Karpas-422 (cell line): ENCODE data around the gene FOXE3. TPM values are rescaled to one million over a fixed set of nuclear protein-coding genes. Genes with fewer than 3 reads are reported as not detected.
A peak's percentile ranks its signal among the peaks of the same experiment; 100 is the strongest.

ENCODE experiments used
- DNase-seq: peaks from one replicate; pipeline ENCODE4 v3.0.0-alpha.2; 2015
- H2AFZ ChIP-seq: fragments of 200-600 bp; sonication (generic); 2 replicates; pipeline ENCODE4 v1.6.1; 2014; ENCODE audit warnings: antibody characterized with exemption, low read length, mixed read lengths
- H3K27ac ChIP-seq: fragments of 200-600 bp; sonication (generic); 2 replicates; pipeline ENCODE4 v1.5.1; 2014; ENCODE audit warnings: mild to moderate bottlenecking, low read length, moderate library complexity
- H3K27me3 ChIP-seq: fragments of 200-600 bp; sonication (generic); 2 replicates; pipeline ENCODE4 v1.6.1; 2014; ENCODE audit warnings: low read length, mixed read lengths
- H3K36me3 ChIP-seq: fragments of 200-600 bp; sonication (generic); 2 replicates; pipeline ENCODE4 v1.6.1; 2014; ENCODE audit warnings: low read length, mixed read lengths; ENCODE audit not compliant: insufficient read depth
- H3K4me1 ChIP-seq: fragments of 200-600 bp; sonication (generic); 2 replicates; pipeline ENCODE4 v1.6.1; 2014; ENCODE audit warnings: mild to moderate bottlenecking, low read length, mixed read lengths
- H3K4me2 ChIP-seq: fragments of 200-600 bp; sonication (generic); 2 replicates; pipeline ENCODE4 v1.6.1; 2014; ENCODE audit warnings: low read length, low read depth, mild to moderate bottlenecking; ENCODE audit not compliant: poor library complexity, severe bottlenecking
- H3K4me3 ChIP-seq: fragments of 200-600 bp; sonication (generic); 2 replicates; pipeline ENCODE4 v1.5.1; 2014; ENCODE audit warnings: mild to moderate bottlenecking, antibody characterized with exemption, low read length, mixed read lengths
- H3K79me2 ChIP-seq: fragments of 200-600 bp; sonication (generic); 2 replicates; pipeline ENCODE4 v1.6.1; 2014; ENCODE audit warnings: mild to moderate bottlenecking, low read length, mixed read lengths
- H3K9ac ChIP-seq: fragments of 200-600 bp; sonication (generic); 2 replicates; pipeline ENCODE4 v1.6.0; 2014; ENCODE audit warnings: low read length
- H3K9me2 ChIP-seq: fragments of 200-600 bp; sonication (generic), shearing (Covaris generic); replicated peaks from 2 replicates; pipeline ENCODE4 v1.6.0; 2014; ENCODE audit warnings: mild to moderate bottlenecking, low read length, moderate library complexity; ENCODE audit not compliant: insufficient read depth
- H3K9me3 ChIP-seq: fragments of 300-700, 200-600 bp; sonication (generic); 2 replicates; pipeline ENCODE4 v1.6.1; 2014; ENCODE audit warnings: low read length, mixed read lengths
- H4K20me1 ChIP-seq: fragments of 200-600 bp; sonication (generic); 2 replicates; pipeline ENCODE4 v1.6.1; 2014; ENCODE audit warnings: mild to moderate bottlenecking, antibody characterized with exemption, low read length, low read depth; ENCODE audit not compliant: insufficient read depth
- total RNA-seq: library from RNA; depleted of rRNA; stranded (reverse); fragments of >200 nt; shearing (Covaris generic); gene quantifications from 2 replicates; pipeline ENCODE4 v1.2.3, GENCODE V29; 2014; ENCODE audit warnings: low replicate concordance

The FOXE3 gene
- total RNA-seq, 1 experiment from 2014 or later: not detected

DNA sequence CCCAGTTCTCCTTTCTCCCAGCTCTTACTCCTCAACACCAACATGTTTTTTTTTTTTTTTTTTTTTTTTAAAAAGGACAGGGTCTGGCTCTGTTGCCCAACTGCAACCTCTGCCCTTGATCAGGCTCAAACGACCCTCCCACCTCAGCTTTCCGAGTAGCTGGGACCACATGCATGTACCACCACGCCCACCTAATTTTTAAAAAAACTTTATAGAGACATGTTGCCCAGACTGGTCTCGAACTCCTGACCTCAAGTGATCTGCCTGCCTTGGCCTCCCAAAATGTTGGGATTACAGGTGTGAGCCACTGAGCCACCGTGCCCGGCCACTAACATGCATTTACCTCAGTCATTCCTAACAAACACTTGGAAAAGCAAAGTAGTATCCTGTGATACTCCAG, 31.1 kb upstream of the FOXE3 start:
- H3K4me2 ChIP-seq: no peak overlapping the region
- H3K4me3 ChIP-seq: no peak overlapping the region
- DNase-seq: no peak
- no peaks in the 10 kb centered on the region for H3K79me2 ChIP-seq
- no peaks in the 10 kb centered on the region for H3K9me3 ChIP-seq
- H3K9ac ChIP-seq: no peak overlapping the region
- H3K27me3 ChIP-seq: no peaks in the 10 kb centered on the region
- H4K20me1 ChIP-seq: no peaks in the 10 kb centered on the region
- peaks cover 4% of the 10 kb centered on the region; the same call in 1 of the 2 replicates for H3K36me3 ChIP-seq
- H2AFZ ChIP-seq: no peak overlapping the region
- no peaks in the 10 kb centered on the region for H3K4me1 ChIP-seq
- no peaks in the 10 kb centered on the region for H3K9me2 ChIP-seq
- no peak overlapping the region for H3K27ac ChIP-seq

DNA sequence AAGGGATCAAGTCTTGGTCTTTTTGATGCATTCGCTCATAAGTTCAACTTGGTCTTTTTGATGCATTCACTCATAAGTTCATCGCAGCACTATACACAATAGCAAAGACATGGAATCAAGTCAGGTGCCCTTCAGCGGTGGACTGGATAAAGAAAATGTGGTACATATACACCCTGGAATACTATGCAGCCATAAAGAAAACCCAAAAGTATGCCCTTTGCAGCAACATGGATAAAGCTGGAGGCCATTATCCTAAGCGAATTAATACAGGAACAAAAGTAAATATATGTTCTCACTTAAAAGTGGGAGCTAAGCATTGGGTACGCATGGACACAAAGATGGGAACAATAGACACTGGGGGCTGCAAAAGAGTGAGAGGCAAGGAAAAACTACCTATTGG, 29.8 kb upstream of the FOXE3 start:
- Histone ChIP-seq H3K27me3 (no peaks in the 10 kb centered on the region), H3K4me1 (peaks cover 8% of the 10 kb centered on the region), H3K9me2 (no peaks in the 10 kb centered on the region), H3K9me3 (no peaks in the 10 kb centered on the region), H3K4me3 (no peak overlapping the region), H3K79me2 (no peaks in the 10 kb centered on the region), H3K9ac (no peak overlapping the region), H2AFZ (no peak overlapping the region), H4K20me1 (no peaks in the 10 kb centered on the region), H3K27ac (no peak overlapping the region), H3K4me2 (no peak overlapping the region), H3K36me3 (no peaks in the 10 kb centered on the region)
- no peak for DNase-seq

DNA sequence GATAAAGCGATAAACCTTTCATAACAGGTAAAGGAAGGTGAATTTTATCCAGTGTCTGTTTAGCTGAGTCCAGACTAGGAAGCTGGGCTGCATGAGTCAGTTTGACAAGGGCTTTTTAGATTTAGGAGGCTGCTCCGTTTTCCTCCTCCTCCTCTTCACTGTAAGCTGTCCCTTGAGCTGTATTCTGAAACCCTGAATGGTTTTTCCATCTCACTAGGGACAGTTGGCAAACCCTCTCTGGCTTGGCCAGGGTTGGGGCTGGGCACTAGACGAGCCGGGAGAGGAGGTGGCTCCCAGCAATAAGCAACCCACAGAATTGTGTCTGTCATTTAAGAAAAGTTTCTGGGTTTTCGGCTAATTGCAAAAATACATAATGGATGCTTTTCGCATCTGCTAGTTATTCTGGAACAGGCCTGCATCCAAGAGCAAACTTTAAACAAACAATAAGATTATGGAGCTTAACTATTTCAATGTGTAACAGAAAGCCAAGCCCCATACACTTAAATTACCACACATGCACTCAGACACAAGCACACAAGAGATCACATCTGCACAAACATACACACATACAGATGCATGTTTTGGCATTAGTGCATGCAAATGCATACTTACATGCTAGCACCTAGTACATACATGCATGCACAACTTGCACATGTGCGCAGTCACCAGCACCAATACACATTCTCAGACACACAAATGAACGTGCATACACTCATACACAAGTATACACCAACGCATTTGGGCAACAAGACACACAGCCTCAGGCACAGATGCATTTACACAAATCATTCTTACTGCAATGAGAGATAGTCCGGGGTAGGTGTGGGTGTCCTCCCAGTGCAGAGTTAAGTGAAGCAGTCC, 27.8 kb upstream of the FOXE3 start:
- no peaks in the 10 kb centered on the region for H3K79me2 ChIP-seq
- no peak overlapping the region for H3K27ac ChIP-seq
- no peak for DNase-seq
- no peak overlapping the region for H3K4me3 ChIP-seq
- H3K4me2 ChIP-seq: no peak overlapping the region
- H3K9ac ChIP-seq: no peak overlapping the region
- no peaks in the 10 kb centered on the region for H3K27me3 ChIP-seq
- no peaks in the 10 kb centered on the region for H4K20me1 ChIP-seq
- no peak overlapping the region for H2AFZ ChIP-seq
- no peaks in the 10 kb centered on the region for H3K36me3 ChIP-seq
- H3K4me1 ChIP-seq: peaks cover 9% of the 10 kb centered on the region
- H3K9me2 ChIP-seq: no peaks in the 10 kb centered on the region
- no peaks in the 10 kb centered on the region for H3K9me3 ChIP-seq

DNA sequence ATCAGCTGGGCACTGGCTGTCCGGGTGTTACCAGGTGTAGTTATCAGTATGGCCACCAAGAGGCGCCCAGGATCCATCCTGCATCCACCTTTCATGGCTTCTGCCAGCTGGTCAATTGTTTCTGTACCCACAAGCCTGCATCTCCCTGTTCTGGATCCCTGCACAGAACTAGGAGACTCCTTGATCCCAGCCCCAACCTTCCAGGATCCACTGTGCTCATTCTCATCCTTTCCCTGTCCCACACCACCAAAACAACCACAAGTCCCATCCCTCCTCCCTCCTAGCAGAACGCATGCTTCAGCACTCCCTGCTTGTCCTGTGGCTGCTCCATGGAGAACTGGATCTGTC, 27.2 kb upstream of the FOXE3 start:
- Histone ChIP-seq H3K27ac (no peak overlapping the region), H2AFZ (no peak overlapping the region), H3K9me3 (no peaks in the 10 kb centered on the region), H4K20me1 (no peaks in the 10 kb centered on the region), H3K9me2 (no peaks in the 10 kb centered on the region), H3K4me3 (no peak overlapping the region), H3K27me3 (no peaks in the 10 kb centered on the region), H3K36me3 (no peaks in the 10 kb centered on the region), H3K4me2 (no peak overlapping the region), H3K4me1 (peaks cover 9% of the 10 kb centered on the region), H3K9ac (no peak overlapping the region), H3K79me2 (no peaks in the 10 kb centered on the region)
- peak; percentile 84 for DNase-seq

DNA sequence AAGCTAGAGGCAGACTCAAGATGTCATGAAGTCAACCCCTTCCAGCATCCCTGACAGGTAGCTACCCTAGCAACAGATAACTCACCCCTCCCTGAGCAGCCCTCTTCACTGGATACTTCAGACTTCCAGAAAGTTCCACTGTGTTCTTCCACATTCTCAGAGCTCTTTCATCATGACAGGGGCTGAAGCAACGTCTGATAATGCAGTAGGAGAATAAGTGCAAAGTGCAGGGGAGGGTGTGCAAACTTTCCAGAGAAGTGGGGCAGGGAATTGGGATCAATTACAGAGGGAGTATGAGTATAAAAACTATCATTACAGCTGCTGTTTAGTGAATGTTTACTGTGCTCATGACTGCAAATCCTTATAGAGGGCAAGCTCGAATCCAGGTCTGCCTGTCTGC, 26.4 kb upstream of the FOXE3 start:
- Histone ChIP-seq H2AFZ (no peak overlapping the region), H3K4me2 (no peak overlapping the region), H3K79me2 (no peaks in the 10 kb centered on the region), H3K9me3 (no peaks in the 10 kb centered on the region), H3K27ac (no peak overlapping the region), H3K27me3 (no peaks in the 10 kb centered on the region), H3K4me3 (no peak overlapping the region), H3K4me1 (peaks cover 9% of the 10 kb centered on the region), H3K9me2 (no peaks in the 10 kb centered on the region), H3K36me3 (no peaks in the 10 kb centered on the region), H3K9ac (no peak overlapping the region), H4K20me1 (no peaks in the 10 kb centered on the region)
- no peak for DNase-seq

DNA sequence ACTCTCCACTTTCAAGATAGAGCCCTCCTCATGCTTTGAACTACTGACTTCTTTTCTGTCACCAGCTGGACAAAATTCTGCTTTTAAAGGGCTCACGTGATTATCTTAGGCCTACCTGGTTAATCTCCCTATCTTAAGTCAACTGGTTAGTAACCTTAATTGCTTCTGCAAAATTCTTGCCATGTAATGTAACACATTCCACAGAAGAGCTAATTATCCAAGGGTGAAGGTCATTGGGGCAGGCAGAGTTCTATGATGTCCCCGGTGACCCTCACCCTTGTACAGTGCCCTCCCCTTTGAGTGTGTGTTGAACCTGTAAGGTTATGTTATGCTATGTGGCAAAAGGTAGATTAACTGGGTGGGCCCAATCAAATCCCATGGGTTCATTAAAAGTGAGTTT, 25.2 kb upstream of the FOXE3 start:
- Histone ChIP-seq H4K20me1 (no peaks in the 10 kb centered on the region), H3K4me2 (no peak overlapping the region), H3K9ac (no peak overlapping the region), H3K79me2 (no peaks in the 10 kb centered on the region), H3K27me3 (no peaks in the 10 kb centered on the region), H3K9me3 (no peaks in the 10 kb centered on the region), H2AFZ (no peak overlapping the region), H3K4me3 (no peak overlapping the region), H3K4me1 (peaks cover 9% of the 10 kb centered on the region), H3K36me3 (no peaks in the 10 kb centered on the region), H3K9me2 (no peaks in the 10 kb centered on the region), H3K27ac (no peak overlapping the region)
- DNase-seq: no peak

DNA sequence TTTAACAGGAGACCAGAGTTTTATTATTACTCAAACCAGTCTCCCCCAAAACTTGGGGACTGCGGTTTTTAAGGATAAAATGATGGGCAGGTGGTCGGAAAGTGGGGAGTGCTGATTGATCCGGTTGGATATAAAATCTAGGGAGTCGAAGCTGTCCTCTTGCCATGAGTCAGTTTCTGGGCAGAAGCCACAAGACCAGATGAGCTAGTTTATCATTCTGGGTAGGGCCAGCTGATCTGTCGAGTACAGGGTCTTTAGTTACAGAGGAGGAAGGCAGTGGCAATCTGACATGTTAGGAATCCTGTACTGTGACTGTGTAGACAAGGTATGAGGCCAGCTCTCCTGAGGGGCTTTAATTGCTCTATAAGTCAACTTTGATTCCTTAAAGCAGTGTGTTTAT, 22.9 kb upstream of the FOXE3 start:
- Histone ChIP-seq H3K36me3 (no peaks in the 10 kb centered on the region), H3K27ac (no peak overlapping the region), H4K20me1 (no peaks in the 10 kb centered on the region), H3K4me3 (no peak overlapping the region), H3K79me2 (no peaks in the 10 kb centered on the region), H2AFZ (no peak overlapping the region), H3K4me1 (peaks cover 9% of the 10 kb centered on the region), H3K9me3 (no peaks in the 10 kb centered on the region), H3K27me3 (no peaks in the 10 kb centered on the region), H3K9me2 (no peaks in the 10 kb centered on the region), H3K4me2 (no peak overlapping the region), H3K9ac (no peak overlapping the region)
- DNase-seq: no peak

DNA sequence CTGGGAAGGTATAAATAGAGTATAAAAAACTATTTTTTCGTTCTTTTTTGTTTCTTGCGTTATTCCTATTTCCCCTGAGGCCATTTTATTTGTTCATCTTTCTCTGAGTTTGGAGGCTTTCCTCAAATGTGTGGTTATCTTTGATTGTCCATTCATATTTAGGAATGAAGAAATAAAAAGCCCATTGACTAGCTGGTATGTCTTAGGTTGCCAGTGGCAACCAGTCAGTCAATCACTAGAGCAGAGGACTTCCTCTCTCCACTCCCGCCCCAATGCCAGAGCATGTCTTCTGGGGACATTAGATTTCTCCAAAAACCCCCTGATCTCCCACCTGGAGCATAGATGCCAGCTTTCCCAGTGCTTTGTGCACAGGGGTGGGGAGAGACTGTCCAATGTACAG, 20.7 kb upstream of the FOXE3 start:
- Histone ChIP-seq H3K4me2 (no peak overlapping the region), H3K79me2 (no peaks in the 10 kb centered on the region), H3K4me1 (peaks cover 29% of the 10 kb centered on the region), H4K20me1 (no peaks in the 10 kb centered on the region), H3K9me2 (no peaks in the 10 kb centered on the region), H2AFZ (no peak overlapping the region), H3K36me3 (no peaks in the 10 kb centered on the region), H3K9ac (no peak overlapping the region), H3K27me3 (no peaks in the 10 kb centered on the region), H3K4me3 (no peak overlapping the region), H3K9me3 (no peaks in the 10 kb centered on the region), H3K27ac (no peak overlapping the region)
- DNase-seq: no peak
